ENCODE data around the gene FAM241B.

Gene FAM241B

DNA sequence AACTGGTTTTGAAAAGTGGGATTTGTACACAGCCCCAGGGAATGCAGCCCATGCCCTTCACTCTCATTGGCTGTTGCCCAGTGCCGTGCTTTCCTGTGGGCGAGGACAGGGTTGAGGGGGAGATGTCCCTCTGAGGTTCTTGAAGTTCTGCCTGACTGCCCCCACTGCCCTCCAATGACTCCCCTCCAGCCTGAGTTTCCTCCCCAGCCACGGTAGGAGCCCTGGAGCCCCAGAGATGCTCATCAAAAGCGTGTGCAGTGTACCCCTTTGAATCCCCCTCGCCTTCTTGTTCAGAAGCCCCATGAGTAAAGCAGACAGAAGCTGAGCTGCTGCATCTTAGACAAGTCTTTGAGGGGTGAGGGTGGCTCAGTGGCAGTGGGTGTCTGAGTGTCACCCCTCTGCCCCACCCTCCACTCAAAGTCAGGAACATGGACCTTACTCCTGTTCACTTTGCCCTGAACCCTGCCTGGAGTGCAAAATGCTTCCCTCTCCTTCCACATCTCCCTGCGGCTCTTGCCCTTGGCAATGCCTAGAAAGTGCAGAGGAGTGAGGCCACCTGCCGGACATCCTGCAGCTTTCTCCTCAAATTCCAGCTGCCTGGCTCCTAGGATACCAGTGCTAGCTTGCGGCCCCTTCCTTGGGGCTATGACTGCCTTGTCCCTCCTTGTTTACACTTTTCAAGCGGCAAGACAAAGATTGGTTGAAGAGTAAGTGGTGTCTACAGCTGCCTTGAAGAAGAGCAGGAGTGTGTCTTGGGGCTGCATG, 19.9 kb downstream of the FAM241B start:
- no peak for DNase-seq (ENCODE audit: low read depth in 2 of 2)

GRCh38 chr10:69650589-69651261, 20.7 kb downstream of the FAM241B start:
- no peak for DNase-seq (ENCODE audit: low read depth in 2 of 2)

DNA sequence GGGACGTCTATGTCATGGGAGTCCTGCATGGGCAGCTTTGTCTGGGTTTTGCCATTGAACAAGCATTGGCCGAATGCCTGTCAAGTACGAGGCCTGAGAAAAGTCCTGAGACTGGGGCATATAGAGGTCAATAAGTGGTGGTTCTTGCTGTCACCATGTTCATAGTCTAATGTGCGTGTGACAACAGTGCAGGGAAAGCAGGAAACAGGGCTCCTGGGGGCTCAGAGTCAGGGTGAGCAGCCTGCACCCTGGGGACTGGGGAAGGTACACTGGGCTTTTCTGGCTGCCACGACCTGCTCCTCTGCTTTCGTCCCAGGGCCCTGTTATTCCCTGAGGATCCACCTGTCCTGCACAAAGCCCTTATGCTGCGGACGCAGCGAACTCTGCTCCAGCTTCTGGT, 21.3 kb downstream of the FAM241B start:
- DNase-seq (ENCODE audit: low read depth in 2 of 2), result no peak

- no peak for DNase-seq (ENCODE audit: low read depth in 2 of 2)
These were observed 22.2 kb downstream of the FAM241B start for GRCh38 chr10:69652111-69652856.

DNA sequence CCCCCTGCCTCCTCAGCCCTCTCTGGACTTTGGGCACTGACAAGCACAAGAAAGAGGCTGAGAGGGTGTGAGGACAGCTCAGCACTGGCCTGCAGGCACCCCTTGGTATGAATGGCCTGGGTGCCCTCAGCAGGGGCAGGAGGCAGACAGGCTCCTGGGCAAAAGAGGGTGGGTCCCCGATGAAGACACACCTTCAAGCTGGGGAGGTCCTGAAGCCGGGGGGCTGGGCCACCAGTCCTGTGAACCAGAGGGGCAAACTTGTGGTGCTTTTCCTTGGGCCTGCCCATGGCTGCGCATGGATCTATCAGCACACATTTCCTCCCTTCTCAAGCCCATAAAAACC, 22.8 kb downstream of the FAM241B start:
- DNase-seq (ENCODE audit: low read depth in 2 of 2), result no peak

DNA sequence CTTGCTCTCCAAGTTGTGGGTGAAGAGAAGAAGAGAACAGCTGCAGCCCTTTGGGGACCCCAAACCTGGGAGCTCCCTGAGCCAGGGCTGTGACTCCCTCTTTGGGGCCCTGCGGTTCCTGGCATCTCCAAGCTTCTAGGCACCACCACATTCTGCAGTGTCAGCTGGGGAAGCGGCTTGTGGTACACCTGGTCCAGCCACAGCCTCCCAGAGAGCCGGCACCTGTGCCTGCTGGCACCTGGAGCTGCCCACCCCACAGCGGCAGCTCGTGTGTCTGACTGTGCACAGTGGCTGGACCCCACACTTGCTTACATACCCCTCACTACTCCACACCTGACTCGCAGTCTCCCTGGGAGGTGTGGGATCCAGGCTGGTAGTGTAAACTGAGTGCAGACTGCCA, 23.5 kb downstream of the FAM241B start:
- DNase-seq (ENCODE audit: low read depth in 2 of 2), result no peak

GRCh38 chr10:69655124-69655867, 25.2 kb downstream of the FAM241B start:
- DNase-seq (ENCODE audit: low read depth in 2 of 2), result no peak

DNA sequence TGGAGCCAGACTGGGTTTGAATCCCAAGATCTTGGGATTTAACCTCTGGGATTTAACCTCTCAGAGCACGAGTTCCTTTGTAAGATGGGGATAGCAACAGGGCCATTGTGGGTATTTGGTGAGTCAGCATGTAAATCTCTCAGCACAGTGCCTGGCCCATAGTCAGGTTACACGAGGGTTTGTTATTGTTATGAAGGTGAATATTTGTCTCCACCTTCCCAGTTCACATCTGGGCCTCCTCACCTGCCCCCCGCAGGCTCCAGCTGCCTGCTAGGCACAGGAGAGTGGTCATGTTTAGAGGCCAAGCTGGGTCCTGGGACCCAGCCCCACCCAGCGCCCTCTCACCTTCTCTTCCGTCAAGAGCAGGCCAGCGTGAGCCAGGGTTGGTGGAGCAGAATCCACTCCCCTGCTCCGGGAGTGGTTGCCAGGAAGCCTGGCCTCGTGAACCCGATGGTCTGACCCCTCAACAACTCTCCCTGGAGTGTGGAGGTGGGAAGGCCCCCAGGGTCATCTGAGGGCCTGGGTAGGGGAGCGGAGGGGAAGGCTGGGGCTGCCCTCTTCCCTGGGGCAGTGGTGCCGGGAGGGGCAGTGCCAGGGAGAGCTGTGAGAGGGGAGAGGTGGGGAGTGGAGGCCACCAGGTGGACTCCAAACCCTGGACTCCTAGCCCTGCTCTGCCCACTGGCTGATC, 26.0 kb downstream of the FAM241B start:
- DNase-seq (ENCODE audit: low read depth in 2 of 2), result no peak

DNA sequence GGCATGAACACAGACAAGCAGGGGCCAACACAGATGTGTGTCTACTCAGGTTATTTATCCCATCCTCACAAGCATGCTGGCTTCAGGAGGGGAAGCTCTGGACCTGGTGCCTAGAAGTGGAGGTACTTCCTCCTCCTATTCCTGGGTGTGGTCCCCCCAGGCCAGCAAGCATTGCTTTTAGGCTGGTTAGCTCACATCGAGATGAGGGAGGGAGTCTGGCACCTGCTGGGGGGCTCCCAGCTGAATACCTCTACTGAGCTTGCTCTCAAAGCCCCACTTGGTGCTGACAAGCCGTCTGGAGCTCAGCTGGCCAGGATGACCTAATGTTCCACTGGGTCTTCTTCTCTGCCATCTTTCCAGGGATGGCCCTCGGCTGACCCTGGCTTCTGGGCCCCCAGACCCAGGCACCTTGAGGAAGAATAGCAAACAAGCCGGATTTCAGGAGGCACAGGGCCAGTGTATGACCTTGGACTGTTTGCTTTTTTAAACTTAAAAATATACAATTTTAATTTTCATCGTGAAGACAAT, 26.8 kb downstream of the FAM241B start:
- no peak for DNase-seq (ENCODE audit: low read depth in 2 of 2)

DNA sequence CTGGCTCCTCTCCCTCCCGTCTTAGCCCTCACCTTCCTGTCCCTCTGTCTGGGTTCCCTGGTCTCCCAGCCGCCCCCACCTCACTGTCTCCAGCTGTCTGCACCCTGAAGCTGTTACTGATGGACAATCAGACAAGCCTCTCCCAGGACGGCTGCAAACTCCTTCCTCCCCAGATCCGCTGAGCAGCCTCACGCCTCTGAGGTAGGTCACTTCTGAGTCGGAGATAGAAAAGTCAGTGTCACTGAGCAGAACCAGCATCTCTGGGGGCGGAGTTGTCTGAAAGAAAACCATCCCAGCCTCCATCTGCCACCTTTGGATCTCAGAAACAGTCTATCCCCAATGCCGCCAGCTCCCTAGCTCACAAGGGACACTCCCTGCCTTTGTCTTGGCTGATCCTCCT, 27.4 kb downstream of the FAM241B start:
- no peak for DNase-seq (ENCODE audit: low read depth in 2 of 2)

- no peak for DNase-seq (ENCODE audit: low read depth in 2 of 2)
These were observed 27.8 kb downstream of the FAM241B start for GRCh38 chr10:69657866-69658265.

DNA sequence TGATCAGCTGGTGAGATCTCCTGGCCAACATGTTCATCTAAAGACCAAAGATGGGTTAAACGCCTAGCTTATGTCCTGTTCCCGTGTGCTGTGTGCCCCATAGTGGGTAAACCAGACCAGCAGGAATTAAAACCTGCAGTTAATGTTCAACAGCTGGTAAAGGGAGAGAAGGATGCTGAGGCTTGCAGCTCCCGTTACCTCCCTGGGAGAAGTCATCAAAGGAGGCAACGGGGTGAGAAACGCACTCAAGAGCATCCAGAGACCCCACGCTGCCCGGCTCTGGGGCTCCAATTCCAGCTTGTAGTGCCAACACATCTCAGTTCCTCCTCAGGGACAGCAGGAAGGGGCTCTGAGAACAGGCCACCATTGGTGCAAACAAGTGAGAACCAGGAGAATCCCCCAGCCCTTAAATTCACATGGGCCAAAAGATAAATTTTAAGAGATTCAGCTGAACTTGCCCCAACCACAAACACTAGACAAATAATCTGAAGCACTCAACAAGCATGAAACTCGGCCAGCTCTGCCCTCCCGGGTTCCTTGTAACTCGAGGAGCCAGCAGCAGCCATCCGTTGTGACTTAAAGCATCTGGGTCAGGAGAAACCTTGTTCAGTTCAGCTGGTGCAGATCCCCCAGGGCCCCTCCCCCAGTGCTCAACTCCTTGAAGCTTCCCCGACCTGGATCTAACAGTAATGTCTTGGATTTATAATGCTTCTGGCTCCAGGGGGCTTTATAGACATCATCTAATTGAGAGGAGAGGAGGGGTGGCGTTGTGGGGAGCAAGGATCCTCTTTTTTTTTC, 29.4 kb downstream of the FAM241B start:
- no peak for DNase-seq (ENCODE audit: low read depth in 2 of 2)

- DNase-seq (ENCODE audit: low read depth in 2 of 2), result no peak
These were observed 30.2 kb downstream of the FAM241B start for GRCh38 chr10:69660296-69660695.

GRCh38 chr10:69661414-69662172, 31.5 kb downstream of the FAM241B start:
- DNase-seq (ENCODE audit: low read depth in 2 of 2), result no peak

- DNase-seq (ENCODE audit: low read depth in 2 of 2), result no peak
These were observed 32.3 kb downstream of the FAM241B start for GRCh38 chr10:69662173-69662877.

DNA sequence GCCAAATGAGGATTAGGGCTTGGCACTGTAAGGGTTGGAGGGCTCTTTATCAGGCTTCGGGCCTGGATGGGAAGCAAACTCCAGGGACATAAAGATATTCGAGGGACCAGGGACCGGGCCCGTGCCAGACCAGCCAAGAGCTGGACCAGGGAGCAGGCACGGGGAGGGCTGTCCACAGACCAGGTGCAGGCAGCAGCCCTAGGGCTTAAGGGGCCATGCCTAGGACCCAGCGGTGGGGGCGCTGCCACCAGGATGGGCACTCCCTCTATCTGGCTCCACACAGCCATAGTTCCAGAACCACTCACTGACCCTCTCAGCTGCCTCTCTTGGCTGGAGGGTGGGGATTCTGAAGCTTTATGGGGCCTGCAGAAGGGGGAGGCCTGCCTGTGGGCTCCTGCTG, 32.9 kb downstream of the FAM241B start:
- no peak for DNase-seq (ENCODE audit: low read depth in 2 of 2)

DNA sequence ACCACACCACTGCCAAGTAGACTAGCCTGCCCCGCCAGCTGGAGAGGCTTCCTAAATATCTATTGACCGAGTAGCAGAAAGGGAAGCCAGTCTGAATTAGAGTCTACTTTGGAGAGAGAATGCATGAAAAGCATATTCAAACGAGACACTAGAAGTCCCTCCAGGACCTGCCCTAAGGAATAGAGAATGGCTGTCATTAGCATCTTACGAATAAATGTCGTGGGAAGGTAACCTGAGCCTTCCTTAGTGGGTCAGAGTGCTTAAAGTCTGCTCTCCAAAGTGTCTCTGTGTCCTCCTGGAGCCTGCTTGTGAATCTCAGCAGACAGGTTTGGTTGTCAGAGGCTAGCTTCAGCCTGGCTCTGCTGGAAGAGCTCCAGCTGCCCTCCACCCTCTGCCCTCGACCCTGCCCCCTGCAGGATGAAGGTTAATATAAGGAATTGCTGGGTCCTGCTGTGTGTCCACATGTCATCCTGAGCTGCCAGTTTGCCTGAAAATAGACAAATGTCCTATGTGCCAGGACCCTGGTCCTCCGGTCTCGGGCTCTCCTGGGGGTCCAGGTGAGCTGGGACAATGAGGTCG, 33.4 kb downstream of the FAM241B start:
- DNase-seq (ENCODE audit: low read depth in 2 of 2), result no peak

- no peak for DNase-seq (ENCODE audit: low read depth in 2 of 2)
These were observed 35.6 kb downstream of the FAM241B start for GRCh38 chr10:69665474-69666320.
